Suprapubic skin (tissue), 3 donors: Measurements from ENCODE around the gene RMC1.

Experiments
- POLR2AphosphoS5 ChIP-seq, 3 donors: sonication (generic); formaldehyde crosslinking; IDR thresholded peaks; one replicate each; pipeline ENCODE4 v1.6.1; 2017; ENCODE audit warnings: antibody characterized with exemption in 3 of 3
- TF ChIP-seq, protein P1 (sequence below), 2 donors: fragments of 200-600 bp in 1 of 2; fragments of 450-650 bp in 1 of 2; sonication (generic) in 1 of 2; IDR thresholded peaks; one replicate each; pipeline ENCODE4 v1.5.1; 2016 to 2019; ENCODE audit warnings: antibody characterized with exemption in 2 of 2, mild to moderate bottlenecking in 1 of 2, moderate library complexity in 1 of 2

DNA sequence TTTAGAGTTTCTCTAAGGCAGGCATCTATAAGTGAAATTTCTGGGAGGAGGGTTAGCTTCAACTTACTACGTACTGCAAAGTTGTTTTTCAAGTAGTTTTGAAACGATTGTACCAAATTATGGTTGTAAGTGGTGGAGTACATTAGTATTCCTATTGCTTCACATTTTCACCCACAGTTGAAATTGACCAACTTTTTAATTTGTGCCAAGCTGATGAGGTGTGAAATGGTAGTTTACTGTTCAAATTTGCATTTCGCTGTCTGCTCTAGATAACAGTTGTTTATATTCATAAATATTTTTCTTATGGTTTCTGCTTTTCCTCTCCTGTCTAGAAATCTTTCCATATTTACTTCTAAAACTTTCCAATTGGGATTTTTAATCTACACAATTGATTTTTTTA lies 64.4 kb downstream of the RMC1 start:
- TF ChIP-seq, protein P1, sequence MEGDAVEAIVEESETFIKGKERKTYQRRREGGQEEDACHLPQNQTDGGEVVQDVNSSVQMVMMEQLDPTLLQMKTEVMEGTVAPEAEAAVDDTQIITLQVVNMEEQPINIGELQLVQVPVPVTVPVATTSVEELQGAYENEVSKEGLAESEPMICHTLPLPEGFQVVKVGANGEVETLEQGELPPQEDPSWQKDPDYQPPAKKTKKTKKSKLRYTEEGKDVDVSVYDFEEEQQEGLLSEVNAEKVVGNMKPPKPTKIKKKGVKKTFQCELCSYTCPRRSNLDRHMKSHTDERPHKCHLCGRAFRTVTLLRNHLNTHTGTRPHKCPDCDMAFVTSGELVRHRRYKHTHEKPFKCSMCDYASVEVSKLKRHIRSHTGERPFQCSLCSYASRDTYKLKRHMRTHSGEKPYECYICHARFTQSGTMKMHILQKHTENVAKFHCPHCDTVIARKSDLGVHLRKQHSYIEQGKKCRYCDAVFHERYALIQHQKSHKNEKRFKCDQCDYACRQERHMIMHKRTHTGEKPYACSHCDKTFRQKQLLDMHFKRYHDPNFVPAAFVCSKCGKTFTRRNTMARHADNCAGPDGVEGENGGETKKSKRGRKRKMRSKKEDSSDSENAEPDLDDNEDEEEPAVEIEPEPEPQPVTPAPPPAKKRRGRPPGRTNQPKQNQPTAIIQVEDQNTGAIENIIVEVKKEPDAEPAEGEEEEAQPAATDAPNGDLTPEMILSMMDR (IDR thresholded peaks at IDR 0.05): no peak
- no peak for TF ChIP-seq POLR2AphosphoS5 (IDR thresholded peaks at IDR 0.05)
